ENCODE results near the gene PEX14. TPM values are rescaled to one million over a fixed set of nuclear protein-coding genes. Genes with fewer than 3 reads are reported as not detected.

Gene PEX14
- total RNA-seq, 1 experiment from 2014 or later = 27.3 TPM

DNA sequence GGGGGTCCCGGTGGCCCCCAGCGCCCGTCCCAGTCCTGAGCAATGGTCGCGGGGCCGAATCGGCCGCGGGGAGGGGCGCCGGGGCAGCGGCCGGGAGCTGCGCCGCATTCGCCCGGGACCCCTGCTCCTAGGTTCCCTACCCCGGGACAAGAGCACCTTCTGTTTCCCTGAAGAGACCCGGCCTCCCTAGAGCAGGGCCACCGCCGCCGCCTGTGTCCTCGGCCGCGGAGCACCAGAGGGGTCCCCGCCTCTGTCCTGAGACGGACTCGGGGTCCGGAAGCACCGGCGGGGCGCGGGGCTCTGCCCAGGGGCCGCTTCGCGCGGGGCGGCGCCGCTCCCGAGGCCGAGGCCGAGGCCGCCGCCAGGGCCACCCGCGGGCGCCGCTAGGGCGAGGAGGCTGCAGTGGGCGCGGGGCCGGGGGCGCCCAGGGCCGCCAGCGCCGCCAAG lies 163.8 kb downstream of the PEX14 start (continued):
- TF ChIP-seq, protein P1, sequence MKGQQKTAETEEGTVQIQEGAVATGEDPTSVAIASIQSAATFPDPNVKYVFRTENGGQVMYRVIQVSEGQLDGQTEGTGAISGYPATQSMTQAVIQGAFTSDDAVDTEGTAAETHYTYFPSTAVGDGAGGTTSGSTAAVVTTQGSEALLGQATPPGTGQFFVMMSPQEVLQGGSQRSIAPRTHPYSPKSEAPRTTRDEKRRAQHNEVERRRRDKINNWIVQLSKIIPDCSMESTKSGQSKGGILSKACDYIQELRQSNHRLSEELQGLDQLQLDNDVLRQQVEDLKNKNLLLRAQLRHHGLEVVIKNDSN (CRISPR knock-in tag; IDR thresholded peaks at IDR 0.05) = no peak
- TF ChIP-seq ESRRA (CRISPR knock-in tag; IDR thresholded peaks at IDR 0.05; ENCODE audit: borderline replicate concordance) (no peak), ATF1 (CRISPR knock-in tag; IDR thresholded peaks at IDR 0.05) (no peak), MXD4 (CRISPR knock-in tag; IDR thresholded peaks at IDR 0.05; ENCODE audit: borderline replicate concordance) (no peak), GABPB1 (CRISPR knock-in tag; IDR thresholded peaks at IDR 0.05) (no peak)
- TF ChIP-seq, protein P2, sequence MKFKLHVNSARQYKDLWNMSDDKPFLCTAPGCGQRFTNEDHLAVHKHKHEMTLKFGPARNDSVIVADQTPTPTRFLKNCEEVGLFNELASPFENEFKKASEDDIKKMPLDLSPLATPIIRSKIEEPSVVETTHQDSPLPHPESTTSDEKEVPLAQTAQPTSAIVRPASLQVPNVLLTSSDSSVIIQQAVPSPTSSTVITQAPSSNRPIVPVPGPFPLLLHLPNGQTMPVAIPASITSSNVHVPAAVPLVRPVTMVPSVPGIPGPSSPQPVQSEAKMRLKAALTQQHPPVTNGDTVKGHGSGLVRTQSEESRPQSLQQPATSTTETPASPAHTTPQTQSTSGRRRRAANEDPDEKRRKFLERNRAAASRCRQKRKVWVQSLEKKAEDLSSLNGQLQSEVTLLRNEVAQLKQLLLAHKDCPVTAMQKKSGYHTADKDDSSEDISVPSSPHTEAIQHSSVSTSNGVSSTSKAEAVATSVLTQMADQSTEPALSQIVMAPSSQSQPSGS (CRISPR knock-in tag; IDR thresholded peaks at IDR 0.05; ENCODE audit: borderline replicate concordance, low read depth) = no peak

DNA sequence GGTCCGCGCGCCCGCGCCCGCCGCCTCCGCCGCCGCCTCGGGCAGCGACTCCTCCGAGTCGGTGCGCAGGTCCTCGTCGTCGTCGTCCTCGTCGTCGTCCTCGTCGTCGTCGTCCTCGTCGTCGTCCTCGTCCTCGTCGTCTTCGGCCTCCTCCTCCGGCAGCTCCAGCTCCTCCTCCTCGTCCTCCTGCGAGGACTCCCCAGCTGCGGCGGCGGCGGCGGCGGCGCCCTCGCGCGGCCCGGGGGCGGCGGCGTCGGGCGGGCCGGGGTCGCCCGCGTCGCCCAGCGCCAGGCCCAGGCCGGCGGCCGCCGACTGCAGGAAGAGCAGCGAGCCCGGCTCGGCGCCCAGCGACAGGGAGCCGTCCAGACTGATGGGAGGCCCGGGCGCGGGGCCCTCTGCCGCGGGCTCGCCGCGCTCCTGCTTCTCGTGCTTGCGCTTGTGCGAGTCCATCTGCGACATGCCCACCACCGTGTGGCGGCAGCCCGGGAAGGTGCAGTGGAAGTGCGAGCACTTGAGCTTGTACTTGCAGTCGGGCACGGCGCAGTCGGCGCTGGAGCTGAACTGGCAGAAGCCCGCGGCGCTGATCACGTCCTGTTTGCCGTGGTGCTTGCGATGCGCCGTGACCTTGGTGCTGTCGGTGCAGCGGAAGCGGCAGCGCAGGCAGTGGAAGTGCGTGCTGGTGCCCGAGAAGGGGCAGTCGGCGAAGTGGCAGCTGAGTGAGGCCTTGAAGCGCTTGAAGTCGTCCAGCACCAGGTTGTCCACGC lies 164.4 kb downstream of the PEX14 start:
- H3K4me1 Mint-ChIP-seq = peaks cover 6% of the 10 kb centered on the region
- ChIA-PET POLR2A (interaction anchor here (0.6 kb wide), 1 partner anchor 119 kb away, joined by 3 read pairs; no protein-coding TSS in a partner anchor), CTCF (interaction anchor here (1.0 to 2.9 kb wide), 11 partner anchors 9 to 303 kb away, joined by 3 to 11 read pairs (median 5); no protein-coding TSS in a partner anchor)
- DNase-seq (ENCODE audit: low spot score) = peak; percentile 67
- ATAC-seq = peak; percentile 46
- H3K9me3 Mint-ChIP-seq = no peaks in the 10 kb centered on the region
- H3K4me3 Mint-ChIP-seq = peak overlapping the region; percentile 57
- H3K27me3 Mint-ChIP-seq (ENCODE audit: low read depth) = peaks cover 26% of the 10 kb centered on the region
- H3K36me3 Mint-ChIP-seq = no peaks in the 10 kb centered on the region
- no peak overlapping the region for H3K27ac Mint-ChIP-seq
- TF ChIP-seq NFATC4 (CRISPR knock-in tag; IDR thresholded peaks at IDR 0.05) = no peak
- 0 out of 2 replicates have a peak, but pooled peaks have one; percentile 38 for TF ChIP-seq SP1 (CRISPR knock-in tag; conservative IDR thresholded peaks at IDR 0.05)
- TF ChIP-seq JUN (CRISPR knock-in tag; IDR thresholded peaks at IDR 0.05) = no peak
- TF ChIP-seq PRRX2 (CRISPR knock-in tag; IDR thresholded peaks at IDR 0.05) = no peak
- TF ChIP-seq, protein P3, sequence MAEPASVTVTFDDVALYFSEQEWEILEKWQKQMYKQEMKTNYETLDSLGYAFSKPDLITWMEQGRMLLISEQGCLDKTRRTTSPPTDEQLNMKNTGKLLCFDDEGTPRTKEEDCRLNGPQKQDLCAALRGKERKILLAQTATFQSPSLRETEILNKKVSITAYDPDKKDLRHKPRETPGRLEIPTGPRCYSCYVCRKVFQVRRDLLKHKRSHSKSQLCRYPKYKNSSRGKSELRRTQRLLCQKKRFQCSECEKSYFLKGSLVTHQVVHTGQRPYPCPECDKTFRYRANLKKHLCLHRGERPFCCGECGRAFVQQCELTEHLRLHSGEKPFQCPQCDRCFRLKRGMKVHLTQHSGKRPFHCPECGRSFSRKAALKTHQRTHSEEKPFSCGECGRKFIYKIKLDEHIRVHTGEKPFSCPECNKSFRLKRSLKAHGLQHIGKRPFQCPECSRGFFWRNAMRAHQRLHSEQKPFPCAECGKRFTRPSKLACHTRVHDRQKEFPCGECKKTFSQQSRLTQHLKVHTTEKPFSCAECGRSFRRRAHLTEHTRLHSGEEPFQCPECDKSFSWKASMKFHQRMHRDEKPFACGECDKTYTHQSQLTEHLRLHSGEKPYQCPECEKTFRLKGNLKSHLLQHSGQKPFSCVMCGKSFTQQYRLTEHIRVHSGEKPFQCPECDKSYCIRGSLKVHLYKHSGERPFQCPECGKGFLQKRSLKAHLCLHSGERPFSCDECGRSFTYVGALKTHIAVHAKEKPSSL (CRISPR knock-in tag; conservative IDR thresholded peaks at IDR 0.05) = no peak
- TF ChIP-seq, protein P4, sequence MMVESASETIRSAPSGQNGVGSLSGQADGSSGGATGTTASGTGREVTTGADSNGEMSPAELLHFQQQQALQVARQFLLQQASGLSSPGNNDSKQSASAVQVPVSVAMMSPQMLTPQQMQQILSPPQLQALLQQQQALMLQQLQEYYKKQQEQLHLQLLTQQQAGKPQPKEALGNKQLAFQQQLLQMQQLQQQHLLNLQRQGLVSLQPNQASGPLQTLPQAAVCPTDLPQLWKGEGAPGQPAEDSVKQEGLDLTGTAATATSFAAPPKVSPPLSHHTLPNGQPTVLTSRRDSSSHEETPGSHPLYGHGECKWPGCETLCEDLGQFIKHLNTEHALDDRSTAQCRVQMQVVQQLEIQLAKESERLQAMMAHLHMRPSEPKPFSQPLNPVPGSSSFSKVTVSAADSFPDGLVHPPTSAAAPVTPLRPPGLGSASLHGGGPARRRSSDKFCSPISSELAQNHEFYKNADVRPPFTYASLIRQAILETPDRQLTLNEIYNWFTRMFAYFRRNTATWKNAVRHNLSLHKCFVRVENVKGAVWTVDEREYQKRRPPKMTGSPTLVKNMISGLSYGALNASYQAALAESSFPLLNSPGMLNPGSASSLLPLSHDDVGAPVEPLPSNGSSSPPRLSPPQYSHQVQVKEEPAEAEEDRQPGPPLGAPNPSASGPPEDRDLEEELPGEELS (CRISPR knock-in tag; IDR thresholded peaks at IDR 0.05) = no peak
- TF ChIP-seq, protein P5, sequence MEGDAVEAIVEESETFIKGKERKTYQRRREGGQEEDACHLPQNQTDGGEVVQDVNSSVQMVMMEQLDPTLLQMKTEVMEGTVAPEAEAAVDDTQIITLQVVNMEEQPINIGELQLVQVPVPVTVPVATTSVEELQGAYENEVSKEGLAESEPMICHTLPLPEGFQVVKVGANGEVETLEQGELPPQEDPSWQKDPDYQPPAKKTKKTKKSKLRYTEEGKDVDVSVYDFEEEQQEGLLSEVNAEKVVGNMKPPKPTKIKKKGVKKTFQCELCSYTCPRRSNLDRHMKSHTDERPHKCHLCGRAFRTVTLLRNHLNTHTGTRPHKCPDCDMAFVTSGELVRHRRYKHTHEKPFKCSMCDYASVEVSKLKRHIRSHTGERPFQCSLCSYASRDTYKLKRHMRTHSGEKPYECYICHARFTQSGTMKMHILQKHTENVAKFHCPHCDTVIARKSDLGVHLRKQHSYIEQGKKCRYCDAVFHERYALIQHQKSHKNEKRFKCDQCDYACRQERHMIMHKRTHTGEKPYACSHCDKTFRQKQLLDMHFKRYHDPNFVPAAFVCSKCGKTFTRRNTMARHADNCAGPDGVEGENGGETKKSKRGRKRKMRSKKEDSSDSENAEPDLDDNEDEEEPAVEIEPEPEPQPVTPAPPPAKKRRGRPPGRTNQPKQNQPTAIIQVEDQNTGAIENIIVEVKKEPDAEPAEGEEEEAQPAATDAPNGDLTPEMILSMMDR (IDR thresholded peaks at IDR 0.05) = no peak
- TF ChIP-seq GABPB1 (CRISPR knock-in tag; IDR thresholded peaks at IDR 0.05) = no peak
- TF ChIP-seq SMAD3 (CRISPR knock-in tag; IDR thresholded peaks at IDR 0.05; ENCODE audit: borderline replicate concordance) = no peak
- TF ChIP-seq, protein P6, sequence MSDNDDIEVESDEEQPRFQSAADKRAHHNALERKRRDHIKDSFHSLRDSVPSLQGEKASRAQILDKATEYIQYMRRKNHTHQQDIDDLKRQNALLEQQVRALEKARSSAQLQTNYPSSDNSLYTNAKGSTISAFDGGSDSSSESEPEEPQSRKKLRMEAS (CRISPR knock-in tag; IDR thresholded peaks at IDR 0.05) = 0 out of 2 replicates have a peak, but pooled peaks have one; percentile 42
- TF ChIP-seq, protein P7, sequence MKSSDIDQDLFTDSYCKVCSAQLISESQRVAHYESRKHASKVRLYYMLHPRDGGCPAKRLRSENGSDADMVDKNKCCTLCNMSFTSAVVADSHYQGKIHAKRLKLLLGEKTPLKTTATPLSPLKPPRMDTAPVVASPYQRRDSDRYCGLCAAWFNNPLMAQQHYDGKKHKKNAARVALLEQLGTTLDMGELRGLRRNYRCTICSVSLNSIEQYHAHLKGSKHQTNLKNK (CRISPR knock-in tag; IDR thresholded peaks at IDR 0.05) = no peak
- TF ChIP-seq RELA (CRISPR knock-in tag; IDR thresholded peaks at IDR 0.05; ENCODE audit: borderline replicate concordance) = 0 out of 2 replicates have a peak, but pooled peaks have one; percentile 10
- TF ChIP-seq, protein P8, sequence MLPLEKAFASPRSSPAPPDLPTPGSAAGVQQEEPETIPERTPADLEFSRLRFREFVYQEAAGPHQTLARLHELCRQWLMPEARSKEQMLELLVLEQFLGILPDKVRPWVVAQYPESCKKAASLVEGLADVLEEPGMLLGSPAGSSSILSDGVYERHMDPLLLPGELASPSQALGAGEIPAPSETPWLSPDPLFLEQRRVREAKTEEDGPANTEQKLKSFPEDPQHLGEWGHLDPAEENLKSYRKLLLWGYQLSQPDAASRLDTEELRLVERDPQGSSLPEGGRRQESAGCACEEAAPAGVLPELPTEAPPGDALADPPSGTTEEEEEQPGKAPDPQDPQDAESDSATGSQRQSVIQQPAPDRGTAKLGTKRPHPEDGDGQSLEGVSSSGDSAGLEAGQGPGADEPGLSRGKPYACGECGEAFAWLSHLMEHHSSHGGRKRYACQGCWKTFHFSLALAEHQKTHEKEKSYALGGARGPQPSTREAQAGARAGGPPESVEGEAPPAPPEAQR (CRISPR knock-in tag; IDR thresholded peaks at IDR 0.05) = no peak
- no peak for TF ChIP-seq ZNF219 (CRISPR knock-in tag; IDR thresholded peaks at IDR 0.05; ENCODE audit: borderline replicate concordance)
- no peak for TF ChIP-seq GRHL2 (CRISPR knock-in tag; IDR thresholded peaks at IDR 0.05; ENCODE audit: insufficient replicate concordance, severe bottlenecking)
- TF ChIP-seq, protein P9, sequence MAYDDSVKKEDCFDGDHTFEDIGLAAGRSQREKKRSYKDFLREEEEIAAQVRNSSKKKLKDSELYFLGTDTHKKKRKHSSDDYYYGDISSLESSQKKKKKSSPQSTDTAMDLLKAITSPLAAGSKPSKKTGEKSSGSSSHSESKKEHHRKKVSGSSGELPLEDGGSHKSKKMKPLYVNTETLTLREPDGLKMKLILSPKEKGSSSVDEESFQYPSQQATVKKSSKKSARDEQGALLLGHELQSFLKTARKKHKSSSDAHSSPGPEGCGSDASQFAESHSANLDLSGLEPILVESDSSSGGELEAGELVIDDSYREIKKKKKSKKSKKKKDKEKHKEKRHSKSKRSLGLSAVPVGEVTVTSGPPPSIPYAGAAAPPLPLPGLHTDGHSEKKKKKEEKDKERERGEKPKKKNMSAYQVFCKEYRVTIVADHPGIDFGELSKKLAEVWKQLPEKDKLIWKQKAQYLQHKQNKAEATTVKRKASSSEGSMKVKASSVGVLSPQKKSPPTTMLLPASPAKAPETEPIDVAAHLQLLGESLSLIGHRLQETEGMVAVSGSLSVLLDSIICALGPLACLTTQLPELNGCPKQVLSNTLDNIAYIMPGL (CRISPR knock-in tag; IDR thresholded peaks at IDR 0.05) = no peak

Measured in WTC11 (cell line).